HG02623 (cell line): ENCODE measurements around the gene EPHA10.
A peak's percentile ranks its signal among the peaks of the same experiment; 100 is the strongest.
"Not testable (repeated sequence)": the region's sequence is repeated elsewhere in the genome, so short reads cannot be mapped to it uniquely, and the experiment has no call there.

Source experiments
- ATAC-seq: cut with Tn5 transposase; IDR thresholded peaks from one replicate; pipeline ENCODE4 v1.9.1; 2021; ENCODE audit warnings: moderate library complexity; ENCODE audit not compliant: unreplicated experiment

EPHA10 gene

DNA sequence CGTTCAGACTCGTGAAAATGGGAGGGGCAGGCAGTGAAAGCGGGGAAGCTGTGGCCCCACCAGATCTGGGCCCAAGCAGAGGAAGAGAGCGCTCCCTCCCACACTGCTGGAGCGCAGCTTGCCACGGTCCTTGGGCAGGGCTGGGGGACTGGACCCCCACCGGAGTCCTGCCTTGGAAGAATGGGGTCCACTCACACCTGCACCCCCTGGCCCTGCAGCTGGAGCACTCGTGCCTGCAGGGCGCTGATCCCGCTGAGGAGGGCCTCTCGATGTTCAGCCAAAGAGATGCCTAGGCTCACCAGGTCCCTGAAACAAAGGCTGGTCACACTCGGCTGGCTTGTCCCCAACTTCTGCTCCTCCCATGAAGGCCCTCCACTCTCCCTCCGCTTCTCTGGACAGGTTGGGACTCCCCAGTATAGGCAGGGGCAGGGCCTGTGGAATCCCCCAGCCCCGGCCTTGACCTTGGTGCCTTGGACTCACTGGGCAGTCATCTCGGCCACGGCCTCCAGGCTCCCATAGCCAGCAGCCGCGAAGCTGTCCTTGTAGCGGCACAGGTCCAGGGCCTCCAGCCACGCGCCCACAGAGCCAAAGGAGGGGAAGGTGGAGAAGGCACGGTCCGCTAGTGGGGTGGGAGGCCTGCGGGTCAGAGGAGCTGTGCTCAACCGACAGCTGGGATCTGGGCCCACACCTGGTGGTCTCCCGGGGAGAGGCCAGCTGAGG is 46.6 kb downstream of the EPHA10 start:
- ATAC-seq = no peak

DNA sequence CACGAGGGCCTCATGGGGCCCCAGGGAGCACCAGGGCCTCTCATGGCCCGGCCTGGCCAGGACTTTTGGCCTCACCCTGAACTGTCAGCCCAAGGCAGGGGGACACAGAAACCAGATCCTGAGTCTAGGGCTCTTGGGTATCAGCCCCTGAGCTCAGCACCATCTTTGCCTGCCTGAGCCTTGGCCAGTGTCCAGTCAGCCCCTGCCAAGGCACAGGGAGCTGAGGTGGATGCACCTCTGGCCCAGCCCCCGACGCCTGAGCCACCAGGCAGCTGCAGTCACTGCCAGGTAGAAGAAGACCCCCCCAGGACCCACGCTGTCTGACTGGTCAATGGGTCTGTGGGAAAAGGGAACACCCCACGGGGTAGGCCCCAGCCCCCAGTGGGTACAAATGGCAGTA is 47.3 kb downstream of the EPHA10 start:
- ATAC-seq = no peak

DNA sequence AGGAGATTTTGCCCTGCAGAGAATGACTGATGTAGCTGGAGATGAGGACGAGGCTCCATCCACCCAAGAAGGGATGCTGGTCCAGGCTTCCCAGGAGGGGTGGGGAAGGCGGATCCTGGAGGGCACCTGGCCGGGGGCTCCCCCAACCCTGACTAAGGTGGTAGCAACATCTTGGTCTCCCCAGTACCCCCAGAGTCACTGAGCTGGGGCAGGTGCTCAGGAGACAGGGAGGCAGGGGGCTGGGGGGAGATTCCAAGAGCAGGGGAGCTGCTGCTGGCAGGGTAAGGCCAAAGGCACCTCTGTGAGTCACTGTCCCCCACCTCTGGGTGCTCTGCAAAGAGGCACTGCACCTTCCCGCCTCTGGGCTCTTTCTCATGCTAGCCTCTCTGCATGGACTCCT is 48.6 kb downstream of the EPHA10 start:
- no peak for ATAC-seq

DNA sequence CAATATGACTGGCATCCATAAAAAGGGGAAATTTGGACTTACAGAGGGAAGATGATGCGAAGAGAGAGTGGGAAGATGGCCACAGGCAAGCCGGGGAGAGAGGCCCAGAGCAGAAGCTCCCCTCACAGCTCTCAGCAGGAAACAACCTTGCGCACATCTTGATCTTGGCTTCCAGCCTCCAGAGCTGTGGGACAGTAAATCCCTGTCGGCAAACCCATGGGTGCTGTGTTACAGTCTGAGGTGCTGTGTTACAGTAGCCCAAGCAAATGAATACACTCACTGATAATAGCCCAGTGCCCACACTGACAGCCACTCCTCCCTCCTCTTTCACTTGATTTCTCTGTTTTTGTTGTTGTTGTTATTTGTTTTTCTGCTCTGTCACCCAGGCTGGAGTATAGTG is 50.2 kb downstream of the EPHA10 start:
- ATAC-seq = no peak

DNA sequence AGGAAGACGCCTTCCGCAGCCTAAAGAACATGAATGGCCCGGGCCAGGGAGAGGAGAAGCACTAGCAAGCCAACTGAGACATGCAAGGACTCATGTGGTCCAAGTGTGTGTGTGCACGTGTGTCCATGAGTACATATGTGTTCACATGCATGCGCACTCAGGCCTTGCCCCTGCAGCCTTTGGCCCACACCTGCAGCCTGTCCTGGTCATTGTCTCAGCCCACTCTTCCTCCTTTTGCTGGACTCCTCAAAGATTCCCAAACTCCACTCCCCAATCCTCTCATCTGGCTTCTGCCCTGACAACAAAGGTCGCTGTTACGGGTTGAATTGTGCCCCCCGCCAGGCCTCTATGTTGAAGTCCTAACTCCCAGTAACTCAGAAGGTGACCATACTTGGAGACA is 50.7 kb downstream of the EPHA10 start:
- ATAC-seq = no peak

DNA sequence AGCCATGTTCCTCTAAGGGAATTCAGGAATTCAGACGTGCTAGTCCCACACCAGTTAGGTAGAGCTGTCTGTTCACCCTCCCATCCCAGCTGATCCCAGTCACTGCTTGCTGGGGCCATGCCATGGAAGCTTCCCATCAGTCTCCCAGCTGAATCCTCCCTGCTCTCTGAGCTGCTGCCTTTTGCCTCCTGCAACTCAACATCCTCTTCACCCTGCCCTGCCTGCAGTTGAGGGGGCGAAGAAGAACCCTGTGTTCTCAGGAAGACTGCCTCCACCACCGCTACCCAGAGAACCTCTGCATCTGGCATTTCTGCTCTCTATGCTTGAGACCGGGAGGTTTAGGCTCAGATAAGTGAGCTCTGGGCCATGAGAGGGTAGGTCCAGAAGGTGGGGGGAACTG is 56.4 kb downstream of the EPHA10 start:
- ATAC-seq = no peak

DNA sequence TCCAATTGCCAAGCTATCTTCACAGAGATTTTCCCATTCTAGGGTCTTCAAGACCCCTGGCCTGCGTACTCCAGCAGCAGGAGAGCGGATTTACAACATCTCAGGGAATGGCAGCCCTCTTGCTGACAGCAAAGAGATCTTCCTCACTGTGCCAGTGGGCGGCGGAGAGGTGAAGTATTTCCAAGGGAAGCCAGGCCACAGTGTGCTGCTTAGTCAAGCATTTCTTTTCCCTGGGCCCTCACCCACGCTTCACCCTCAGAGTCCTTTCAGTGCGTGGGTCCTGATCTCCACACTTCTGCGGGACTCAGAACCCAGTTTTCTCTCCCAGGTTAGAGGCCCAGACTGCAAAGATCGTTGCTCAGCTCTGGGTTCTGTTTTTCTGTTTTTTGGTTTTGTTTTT is 59.5 kb downstream of the EPHA10 start:
- ATAC-seq = no peak

DNA sequence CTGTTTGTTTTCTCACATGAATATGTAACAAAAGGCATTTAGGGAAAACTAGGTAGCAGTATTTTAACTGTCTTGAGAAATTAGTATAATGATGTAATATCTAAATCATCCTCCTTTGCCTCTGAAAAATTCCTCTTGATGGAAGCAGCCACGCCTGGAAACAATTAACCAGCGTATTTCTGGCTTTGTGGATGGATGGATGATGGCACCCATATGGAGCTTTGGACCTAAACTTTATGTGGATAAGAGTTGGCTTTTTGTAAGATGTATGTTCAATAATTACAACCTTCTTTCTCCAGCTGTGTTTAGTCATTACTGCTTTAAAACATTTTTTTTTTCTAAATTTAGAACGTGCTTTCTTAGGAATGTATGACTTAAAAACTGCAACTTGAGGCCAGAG is 60.0 kb downstream of the EPHA10 start:
- no peak for ATAC-seq

DNA sequence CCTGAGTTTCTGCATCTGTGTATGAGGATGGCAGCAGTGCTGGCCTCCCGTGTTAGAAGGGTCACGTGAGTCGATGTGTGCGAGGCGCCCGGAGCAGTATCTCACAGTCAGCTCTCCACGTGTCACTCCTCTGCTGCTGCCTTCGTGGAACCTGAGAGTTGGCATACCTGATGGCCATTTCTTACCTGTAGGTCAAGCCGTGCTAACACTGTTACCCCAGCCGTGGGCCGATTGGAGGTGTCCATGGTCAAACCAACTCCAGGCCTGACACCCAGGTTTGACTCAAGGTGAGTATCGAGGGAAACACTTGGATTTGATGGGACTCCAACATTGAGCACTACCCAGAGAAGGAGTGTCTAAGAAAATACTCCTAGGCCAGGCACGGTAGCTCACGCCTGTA is 61.9 kb downstream of the EPHA10 start:
- ATAC-seq = no peak

DNA sequence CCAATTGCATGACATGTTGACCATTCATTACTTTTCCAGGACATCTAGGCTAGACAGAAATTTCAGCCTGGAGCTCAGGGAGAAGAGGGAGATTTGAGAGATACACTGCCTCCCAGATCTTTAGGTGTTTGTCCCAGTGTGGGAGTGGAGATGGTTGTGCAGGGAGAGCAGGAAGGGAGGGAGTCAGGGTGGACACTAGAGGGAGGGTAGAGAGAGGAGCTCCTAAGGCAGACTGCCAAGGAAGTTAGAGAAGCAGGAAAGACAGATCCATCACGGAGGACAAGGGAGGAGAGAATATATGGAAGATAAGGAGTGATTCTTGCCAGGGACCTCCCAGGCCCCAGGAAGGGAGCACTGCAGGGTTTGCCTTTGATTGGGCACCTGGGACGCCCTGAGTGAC is 63.9 kb downstream of the EPHA10 start:
- no peak for ATAC-seq

DNA sequence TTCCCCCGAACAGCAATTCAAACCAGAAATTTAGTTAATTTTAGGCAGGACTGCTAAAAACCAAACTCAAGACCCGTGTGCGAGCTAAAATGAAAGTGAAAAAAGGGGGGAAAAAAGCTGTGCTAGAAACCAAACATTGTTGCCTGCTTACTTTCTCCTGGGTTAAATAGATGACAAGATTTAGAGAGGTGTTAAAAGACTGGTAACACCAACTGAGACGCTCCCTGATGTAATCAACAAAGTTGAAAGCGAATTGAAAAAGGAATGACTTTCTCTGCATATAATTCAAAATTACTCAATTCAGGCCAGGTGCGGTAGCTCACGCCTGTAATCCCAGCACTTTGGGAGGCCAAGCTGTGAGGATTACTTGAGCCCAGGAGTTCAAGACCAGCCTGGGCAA is 65.8 kb downstream of the EPHA10 start:
- ATAC-seq = no peak

DNA sequence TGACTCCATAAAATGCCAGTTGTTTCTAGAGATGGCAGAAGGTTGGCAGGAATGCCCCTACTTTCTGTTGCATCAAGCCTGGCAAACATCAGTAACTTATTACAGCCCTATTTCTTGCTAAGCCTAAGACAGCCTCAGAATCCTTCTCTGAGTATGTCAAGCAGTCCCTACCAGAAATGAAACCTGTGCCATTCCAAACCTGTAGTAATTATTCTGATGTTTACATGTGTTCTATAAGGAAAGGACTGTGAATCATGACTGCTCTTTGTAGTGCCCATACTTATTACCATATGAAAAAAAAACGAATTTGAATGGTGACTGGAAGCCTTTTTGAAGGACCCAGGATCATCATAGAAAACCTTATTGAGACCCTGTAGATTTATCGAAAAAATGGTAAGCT is 67.2 kb downstream of the EPHA10 start:
- ATAC-seq = no peak

DNA sequence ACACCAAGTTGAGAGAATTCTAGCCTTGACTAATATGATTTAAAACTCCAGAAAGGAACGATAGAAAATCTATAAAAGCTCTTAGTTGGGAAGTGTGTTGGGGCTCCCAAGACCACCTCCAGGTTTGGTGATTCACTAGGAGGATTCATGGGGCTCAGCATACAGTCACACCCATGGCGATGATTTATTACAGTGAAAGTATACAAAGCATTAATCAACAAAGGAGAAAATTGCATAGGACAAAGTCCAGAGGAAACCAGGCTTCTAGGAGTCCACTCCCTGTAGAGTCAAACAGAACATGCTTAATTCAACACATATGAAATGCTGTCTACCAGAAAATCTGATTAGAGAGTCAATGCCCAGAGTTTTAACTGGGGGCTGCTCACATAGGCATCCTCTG is 67.8 kb downstream of the EPHA10 start:
- ATAC-seq = no peak

DNA sequence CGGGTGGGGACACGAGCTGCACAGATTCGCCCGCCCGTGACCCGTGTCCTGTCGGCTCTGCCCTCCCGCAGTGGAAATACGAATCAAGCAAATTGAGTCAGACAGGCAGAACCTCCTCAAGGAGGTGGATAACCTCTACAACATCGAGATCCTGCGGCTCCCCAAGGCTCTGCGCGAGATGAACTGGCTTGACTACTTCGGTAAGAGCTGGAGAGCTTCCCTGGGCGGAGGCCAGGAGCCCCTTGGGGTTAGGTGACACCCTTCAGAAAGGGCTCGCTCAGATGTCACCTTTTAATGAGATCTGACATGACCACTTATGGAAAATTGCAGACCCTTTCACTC is 72.1 kb downstream of the EPHA10 start:
- ATAC-seq = no peak

DNA sequence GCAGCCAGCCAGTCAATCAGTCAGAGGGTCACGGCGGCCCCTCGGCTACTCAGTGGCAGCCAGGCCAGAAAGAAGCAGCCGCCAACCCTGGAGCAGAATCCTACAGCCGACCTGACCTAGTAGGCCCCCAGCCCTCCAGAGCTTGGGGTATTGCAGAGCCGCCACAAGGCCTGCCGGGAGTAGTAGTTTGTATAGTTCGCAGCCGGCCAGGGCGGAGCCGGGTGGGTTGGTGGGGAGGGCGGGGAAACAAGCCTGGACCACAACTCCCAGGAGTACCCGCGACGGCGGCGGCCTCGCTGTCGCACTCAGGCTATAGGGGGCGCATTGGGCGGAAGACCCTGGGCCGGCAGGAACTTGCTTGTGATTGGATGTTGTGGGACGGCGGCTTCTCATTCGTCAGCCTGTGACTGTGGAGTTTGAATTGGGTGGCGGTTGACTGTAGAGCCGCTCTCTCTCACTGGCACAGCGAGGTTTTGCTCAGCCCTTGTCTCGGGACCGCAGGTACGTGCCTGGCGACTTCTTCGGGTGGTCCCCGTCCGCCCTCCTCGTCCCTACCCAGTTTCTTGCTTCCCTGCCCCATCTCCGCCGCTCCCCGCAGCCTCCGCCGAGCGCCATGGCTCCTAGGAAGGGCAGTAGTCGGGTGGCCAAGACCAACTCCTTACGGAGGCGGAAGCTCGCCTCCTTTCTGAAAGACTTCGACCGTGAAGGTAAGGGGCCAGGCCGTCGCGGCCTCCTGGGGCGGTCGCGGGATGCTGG is 72.7 kb downstream of the EPHA10 start, which contains the start of gene CDCA8:
Gene CDCA8 (plus strand): TSS at position 439 of the 756 bp plus-strand sequence. CDS start 175 bp downstream, at position 614.
- peak; percentile 81 for ATAC-seq

DNA sequence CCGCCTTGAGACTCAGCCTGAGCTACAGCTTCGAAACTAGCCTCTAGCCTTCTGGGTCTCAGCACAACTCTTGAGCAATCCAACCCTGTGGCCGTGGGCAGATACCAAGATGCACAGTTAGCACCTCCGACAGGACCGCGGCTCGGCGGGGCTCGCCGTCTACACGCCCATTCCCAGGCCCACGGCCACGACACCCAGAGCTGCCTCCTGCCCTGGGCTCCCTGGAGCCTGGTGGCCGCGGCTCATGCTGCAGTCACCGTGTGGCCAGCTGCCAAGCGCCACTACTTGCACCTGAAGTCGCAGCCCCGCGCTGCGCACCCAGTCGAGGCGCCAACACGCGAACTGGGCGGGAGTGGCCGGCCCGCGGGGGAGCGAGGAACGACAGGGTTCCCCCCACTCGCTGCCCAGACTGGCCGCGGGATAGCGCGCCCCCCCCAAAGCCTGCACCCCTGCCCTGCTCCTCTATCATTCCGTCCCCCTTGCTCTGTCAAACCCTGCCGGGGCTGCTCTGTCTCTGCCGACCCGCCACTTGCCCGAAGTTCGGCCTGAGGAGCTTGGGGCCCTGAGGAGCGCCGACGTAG is 73.3 kb downstream of the EPHA10 start:
- ATAC-seq = peak; percentile 9

DNA sequence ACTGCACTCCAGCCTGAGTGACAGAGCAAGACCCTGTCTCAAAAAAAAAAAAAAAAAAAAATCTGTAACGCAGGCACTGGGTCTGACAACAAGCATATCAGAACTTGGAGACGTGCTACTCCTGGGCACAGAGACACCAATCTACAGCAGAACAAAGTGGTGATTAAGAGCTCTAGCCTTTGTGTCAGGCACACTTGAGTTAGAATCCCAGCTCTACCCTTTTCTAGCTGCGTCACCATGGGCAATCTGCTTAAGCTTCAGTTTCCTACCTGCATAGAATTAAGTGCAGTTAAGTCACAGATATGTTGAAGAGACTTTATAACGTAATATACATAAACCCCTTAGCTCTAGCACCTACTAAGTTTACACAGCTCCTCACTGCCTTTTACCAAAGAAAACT is 76.0 kb downstream of the EPHA10 start:
- no peak for ATAC-seq

DNA sequence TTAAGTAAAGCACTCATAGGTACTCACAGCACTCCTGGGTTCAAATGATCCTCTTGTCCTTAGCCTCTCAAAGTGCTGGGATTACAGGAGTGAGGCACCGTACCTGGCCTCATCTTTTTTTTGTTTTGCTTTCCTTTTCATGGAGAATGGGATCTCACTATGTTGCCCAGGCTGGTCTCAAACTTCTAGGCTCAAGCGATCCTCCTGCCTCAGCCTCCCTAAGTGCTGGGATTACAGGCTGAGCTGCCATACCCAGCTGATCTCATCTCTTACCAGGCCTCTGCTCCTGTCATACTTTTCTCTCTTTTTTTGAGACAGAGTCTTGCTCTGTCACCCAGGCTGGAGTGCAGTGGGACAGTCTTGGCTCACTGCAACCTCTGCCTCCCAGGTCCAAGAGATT is 77.2 kb downstream of the EPHA10 start:
- not testable (repeated sequence) for ATAC-seq

DNA sequence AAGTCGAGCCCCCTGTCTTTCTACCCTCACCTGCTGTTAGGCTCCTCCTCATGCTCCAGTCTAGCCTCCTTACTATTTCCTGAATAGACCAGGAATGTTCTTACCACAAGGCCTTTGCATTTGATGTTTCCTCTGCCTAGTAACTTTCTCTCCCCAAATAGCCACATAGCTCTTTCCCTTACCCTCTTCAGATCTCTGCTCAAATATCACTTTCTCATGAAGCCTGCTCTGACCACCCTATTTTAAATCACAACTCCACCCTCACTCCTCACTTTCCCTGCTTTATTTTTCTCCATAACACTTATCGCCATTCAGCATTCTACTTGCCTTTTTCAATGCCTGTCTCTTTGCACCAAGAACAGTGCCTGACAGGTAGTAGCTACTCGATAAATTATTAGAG is 79.2 kb downstream of the EPHA10 start:
- ATAC-seq = no peak

DNA sequence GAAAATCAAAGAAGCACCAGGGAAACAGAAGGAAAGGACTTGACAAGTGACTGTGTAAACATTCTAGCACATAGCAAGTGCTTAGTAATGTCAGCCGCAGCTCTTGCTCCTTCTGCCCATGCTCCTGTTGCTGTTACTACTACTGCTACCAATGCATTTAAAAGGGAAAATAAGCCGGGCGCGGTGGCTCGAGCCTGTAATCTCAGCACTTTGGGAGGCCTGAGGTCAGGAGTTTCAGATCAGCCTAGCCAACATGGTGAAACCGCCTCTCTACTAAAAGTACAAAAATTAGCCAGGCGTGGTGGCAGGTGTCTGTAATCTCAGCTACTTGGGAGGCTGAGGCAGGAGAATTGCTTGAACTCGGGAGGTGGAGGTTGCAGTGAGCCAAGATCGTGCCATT is 80.7 kb downstream of the EPHA10 start:
- ATAC-seq = not testable (repeated sequence)

DNA sequence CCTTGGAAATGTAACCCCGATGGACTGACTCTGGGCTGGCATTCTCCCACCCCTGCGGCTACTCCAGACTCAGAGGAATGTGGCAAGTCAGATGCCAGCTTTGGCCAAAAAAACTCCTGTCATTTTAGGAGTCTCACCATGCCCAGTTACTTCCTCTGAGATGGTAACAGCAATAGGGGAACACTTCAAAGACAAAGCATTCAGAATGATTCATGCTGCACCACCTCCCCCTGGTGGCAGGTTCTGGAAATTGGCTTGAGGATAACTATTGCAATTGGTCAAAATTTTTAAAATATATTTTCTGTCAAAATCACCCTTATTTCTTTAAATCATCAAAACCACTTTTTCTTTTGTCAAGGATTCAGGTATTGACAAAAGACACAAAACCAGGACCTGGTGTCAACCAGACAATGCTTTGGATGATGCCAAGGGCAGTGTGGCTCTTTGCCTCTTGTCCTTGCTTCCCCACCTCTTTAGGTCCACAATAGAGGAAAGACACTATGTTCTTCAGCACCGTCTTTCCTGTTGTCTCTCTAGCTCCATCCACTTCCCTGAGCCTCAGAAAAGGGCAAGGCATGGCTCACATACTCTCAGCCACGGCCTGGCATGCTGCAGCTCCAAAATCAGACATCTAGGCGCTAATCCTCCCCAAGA is 82.5 kb downstream of the EPHA10 start:
- ATAC-seq = no peak

DNA sequence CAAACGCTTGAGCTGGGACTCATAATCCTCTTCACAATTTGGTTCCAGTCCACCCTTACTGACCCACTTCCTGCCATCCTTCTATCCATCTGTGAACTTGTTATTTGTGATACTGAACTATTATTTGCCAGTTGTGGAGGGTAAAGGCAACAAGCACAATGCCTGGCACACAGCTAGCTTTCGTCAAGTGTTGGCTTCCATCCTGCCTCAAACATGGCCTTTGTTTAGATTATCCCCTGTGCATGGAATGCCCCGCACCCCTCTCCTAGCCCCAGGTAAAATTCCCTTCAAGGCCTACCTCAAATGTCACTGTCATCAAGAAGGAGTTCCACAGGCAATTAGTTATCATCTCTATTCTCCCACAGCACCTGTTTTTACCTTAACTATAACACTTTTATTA is 84.0 kb downstream of the EPHA10 start:
- no peak for ATAC-seq
